ENCODE measurements around the gene MACROD1.
"Not testable (repeated sequence)": the region's sequence is repeated elsewhere in the genome, so short reads cannot be mapped to it uniquely, and the experiment has no call there.

MACROD1 gene

DNA sequence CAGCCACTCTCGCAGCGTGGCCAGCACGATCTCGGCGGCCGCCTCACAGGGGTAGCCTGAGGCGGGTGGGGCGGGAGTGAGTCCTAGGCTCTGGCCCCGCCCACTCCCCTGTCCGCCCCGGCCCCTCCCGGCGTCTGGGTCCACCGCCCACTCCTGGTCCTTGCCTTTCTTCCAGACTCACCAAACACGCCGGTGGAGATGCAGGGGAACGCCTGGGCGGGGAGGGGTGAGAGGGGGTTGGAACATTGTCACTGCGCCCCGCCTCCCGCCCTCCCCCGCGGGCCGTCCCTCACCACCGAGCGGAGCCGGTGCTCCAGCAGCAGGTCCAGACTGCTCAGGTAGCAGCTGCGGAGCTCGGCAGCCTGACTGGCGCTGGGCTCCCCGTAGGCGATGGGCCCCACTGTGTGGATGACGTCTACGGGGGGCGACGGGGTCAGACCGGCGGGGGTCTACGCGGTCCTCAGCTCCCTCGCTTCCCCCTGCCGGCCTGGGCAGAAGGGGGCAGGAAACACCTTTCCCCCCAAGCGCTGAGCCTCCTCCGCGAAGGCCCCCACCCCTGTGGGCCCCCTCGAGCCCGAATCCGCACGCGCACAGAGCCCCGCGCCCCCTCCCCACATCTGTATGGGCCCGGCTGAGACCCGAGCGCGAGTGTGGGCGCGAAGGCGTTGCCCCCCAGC lies 166.4 kb downstream of the MACROD1 start:
- DNase-seq (ENCODE audit: low read depth), result peak; percentile 52

GRCh38 chr11:63998558-63999348 lies 167.2 kb downstream of the MACROD1 start:
- no peak for DNase-seq (ENCODE audit: low read depth)

GRCh38 chr11:63997801-63998337 lies 168.0 kb downstream of the MACROD1 start:
- no peak for DNase-seq (ENCODE audit: low read depth)

- DNase-seq (ENCODE audit: low read depth), result no peak
Observed at GRCh38 chr11:63997104-63997700, 168.7 kb downstream of the MACROD1 start.

- DNase-seq (ENCODE audit: low read depth), result no peak
Observed at GRCh38 chr11:63996512-63996911, 169.4 kb downstream of the MACROD1 start.

DNA sequence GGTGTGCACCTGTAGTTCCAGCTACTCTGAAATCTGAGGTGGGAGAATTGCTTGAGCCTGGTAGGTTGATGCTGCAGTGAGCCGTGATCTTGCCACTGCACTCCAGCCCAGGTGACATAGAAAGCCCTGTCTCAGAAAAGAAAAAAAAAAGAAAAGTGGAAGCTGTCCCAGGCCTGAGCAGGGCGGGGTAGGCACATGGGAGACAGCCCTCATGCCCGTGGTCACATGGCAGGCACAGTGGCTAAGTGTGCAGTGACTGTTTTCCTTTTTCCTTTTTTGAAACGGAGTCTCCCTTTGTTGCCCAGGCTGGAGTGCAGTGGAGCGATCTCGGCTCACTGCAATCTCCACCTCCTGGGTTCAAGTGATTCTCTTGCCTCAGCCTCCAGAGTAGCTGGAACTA lies 171.9 kb downstream of the MACROD1 start:
- DNase-seq (ENCODE audit: low read depth), result no peak

- DNase-seq (ENCODE audit: low read depth), result no peak
Observed at GRCh38 chr11:63993100-63993499, 172.8 kb downstream of the MACROD1 start.

DNA sequence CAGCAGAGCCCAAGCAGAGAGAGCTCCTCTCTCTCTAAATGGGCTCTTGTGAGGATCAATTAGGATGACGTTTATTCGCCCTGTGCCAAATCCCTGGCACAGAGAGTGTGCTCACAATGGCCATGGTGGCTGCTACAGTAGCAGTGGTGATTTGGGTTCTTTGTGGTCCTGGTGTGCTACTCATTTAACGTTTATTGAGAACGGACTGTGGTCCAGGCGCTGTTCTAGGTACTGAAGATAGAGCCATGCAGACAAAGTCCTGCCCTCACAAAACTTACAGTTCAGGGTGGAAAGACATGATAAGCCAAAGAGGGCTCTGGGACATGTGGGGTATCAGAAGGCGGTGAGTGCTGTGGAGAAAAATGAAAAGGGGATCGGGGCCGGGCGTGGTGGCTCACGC lies 174.4 kb downstream of the MACROD1 start:
- DNase-seq (ENCODE audit: low read depth), result no peak

DNA sequence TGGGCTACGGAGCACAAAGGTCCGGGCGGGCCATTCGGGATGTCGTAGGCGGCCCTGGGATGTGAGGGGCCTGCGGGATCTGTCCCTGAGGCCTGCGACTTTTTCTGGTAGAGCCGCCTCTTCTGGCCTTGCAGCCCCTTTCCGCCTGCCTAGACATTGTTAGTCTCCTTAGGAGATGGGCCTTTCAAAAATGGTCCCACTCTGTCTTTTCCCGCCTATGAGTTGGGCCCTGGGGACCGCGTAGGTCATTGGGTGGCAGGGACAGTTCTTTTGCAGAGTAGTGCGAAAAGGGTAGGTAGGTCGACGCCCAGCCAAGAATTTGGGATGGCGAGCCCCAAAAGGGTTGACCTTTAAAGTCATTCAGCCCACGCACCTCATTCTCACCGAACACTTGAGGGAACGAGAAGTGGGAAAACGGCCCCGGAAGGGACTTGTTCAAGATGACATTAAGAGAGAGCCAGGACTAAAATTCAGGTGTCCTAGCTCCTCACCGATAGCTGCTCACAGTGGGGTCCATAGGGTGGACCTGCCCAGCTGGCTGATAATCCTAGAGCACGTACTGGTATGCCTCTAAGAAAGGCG lies 178.9 kb downstream of the MACROD1 start:
- DNase-seq (ENCODE audit: low read depth), result no peak

DNA sequence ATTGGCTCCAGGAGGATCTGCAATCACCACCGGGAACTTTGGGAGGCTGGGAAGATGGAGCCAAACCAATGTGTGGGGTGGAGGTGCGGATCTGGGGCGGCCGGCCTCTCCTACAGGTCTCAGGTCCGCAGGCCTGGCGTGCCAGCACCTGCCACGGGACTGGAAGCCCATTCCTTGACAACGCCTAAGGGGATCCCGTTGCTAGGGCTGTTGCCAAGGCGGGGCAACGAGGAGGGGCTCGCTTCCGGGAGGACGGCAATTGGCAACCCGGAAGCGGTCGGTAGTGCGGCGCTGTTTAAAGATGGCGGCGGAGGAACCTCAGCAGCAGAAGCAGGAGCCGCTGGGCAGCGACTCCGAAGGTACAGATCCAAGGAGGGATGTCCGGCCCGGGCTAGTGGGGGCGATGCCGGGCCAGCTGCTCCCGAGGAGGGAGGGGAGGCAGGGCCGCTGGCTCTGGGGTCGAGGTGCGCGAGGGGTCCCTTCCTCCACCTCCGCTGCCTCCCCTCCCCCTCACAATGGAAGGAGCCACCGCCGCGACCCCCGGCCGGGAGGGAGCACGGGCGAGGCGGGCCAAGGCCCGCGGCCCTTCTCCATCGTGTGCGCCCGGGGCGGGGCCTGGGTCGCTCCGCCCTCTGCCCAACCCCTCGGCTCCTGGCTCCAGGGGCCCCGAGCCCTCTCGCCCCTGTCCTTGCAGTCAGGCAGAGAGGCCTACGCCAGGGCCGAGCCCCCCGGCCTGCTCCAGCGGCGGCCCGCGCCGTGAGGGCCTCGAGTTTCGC lies 179.6 kb downstream of the MACROD1 start, which contains the start of gene OTUB1:
TSS of gene OTUB1 (plus strand) at position 283 of the 776 bp plus-strand sequence. CDS start at position 302, 19 bp downstream.
- peak; percentile 78 for DNase-seq (ENCODE audit: low read depth)

- DNase-seq (ENCODE audit: low read depth), result peak; percentile 29
Observed at GRCh38 chr11:63985812-63986155, 180.1 kb downstream of the MACROD1 start.

DNA sequence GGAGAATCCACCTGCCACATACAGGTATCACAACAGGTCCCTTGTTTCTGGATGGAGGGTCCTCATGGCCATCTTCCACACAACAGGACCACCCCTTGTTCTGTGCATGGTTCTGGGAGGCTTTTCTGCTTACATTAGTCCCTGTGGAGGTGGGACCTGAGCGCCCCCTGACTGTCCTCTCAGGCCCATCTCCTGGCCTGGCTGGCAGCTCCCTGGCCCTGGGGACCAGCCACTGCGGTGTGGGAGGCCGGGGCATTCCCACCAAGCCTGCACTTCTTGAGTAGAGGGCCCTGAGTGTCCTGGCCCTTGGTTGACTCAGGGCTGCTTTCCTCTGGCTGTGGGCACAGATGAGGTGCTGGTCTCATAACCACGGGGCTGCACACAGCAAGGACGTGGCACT lies 186.5 kb downstream of the MACROD1 start:
- DNase-seq (ENCODE audit: low read depth), result no peak

- no peak for DNase-seq (ENCODE audit: low read depth)
Observed at GRCh38 chr11:63978551-63979239, 187.2 kb downstream of the MACROD1 start.

DNA sequence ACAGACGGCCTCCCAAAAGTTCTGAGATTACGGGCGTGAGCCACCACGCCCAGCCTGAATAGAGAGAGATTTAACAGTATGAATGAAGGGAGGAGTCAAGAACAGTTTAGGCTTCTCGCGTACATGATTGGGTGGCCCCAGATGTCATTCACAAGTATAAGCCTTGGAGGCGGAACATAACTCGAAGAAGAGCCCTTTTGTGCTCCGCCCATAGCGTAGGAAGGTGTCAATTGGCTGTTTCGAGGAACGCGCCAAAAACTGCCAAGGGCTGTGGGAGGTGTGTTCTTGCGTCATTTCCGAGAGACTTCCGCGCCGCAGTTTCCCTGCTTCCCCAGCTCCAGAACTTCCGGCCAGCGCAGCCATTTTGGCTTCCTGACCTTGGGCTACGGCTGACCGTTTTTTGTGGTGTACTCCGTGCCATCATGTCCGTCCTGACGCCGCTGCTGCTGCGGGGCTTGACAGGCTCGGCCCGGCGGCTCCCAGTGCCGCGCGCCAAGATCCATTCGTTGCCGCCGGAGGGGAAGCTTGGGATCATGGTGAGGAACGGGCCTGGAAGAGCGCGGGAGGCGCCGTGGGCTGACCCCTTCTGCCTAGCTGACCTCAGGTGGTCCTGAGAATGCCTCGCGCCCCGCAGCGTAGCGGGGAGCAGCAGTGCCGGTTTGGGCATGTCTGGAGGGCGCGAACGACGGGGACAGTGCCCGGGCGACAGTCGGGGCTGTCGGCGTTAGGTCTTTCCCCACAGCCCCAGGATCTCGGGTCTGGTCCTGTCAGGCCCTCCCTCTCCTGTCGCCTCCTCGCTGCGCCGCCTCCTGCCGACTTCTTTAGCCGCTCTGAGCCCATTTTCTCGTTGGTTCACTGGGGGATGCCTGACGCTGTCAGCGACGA lies 191.4 kb downstream of the MACROD1 start, which contains the start of gene COX8A:
TSS of gene COX8A (plus strand) at position 362 of the 885 bp plus-strand sequence. CDS start at position 423, 61 bp downstream.
- DNase-seq (ENCODE audit: low read depth), result peak; percentile 86

DNA sequence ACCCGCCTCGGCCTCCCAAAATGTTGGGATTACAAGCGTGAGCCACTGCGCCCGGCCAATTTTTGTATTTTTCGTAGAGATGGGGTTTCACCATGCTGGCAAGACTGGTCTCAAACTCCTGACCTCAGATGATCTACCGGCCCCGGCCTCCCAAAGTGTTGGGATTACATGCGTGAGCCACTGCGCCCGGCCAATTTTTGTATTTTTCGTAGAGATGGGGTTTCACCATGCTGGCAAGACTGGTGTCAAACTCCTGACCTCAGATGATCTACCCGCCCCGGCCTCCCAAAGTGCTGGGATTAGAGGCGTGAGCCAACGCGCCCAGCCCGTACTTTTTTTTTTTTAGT lies 192.0 kb downstream of the MACROD1 start:
- DNase-seq (ENCODE audit: low read depth), result not testable (repeated sequence)

GRCh38 chr11:63970902-63971301 lies 195.0 kb downstream of the MACROD1 start:
- no peak for DNase-seq (ENCODE audit: low read depth)

- DNase-seq (ENCODE audit: low read depth), result no peak
Observed at GRCh38 chr11:63969461-63969860, 196.5 kb downstream of the MACROD1 start.

- no peak for DNase-seq (ENCODE audit: low read depth)
Observed at GRCh38 chr11:63966444-63966843, 199.5 kb downstream of the MACROD1 start.

DNA sequence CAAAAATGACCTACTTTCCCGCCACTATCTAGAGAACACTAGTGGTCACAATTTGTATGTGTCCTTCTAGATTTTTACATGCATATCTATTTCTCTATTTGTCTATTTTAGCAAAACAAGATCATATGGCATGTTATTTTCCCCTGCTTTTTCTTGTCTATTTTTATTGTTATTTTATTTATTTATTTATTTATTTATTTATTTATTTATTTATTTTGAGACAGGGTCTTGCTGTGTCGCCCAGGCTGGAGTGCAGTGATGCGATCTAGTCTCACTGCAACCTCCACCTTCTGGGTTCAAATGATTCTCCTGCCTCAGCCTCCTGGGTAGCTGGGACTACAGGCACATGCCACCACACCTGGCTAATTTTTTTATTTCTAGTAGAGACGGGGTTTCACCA lies 202.0 kb downstream of the MACROD1 start:
- DNase-seq (ENCODE audit: low read depth), result not testable (repeated sequence)
